Liver (tissue), 9 donors: ENCODE data around the gene SH3PXD2A. TPM values are rescaled to one million over a fixed set of nuclear protein-coding genes. Genes with fewer than 3 reads are reported as not detected.

ENCODE experiments used
- DNase-seq: peaks from one replicate; pipeline ENCODE4 v3.0.0-alpha.2; 2017; ENCODE audit warnings: low spot score
- H3K27ac ChIP-seq, 2 donors: one replicate each; pipeline ENCODE4 v1.7.0; 2013; ENCODE audit warnings: inconsistent platforms in 2 of 2, low read length in 2 of 2, control low read depth in 1 of 2, low read depth in 1 of 2, mild to moderate bottlenecking in 1 of 2
- H3K27me3 ChIP-seq, 4 donors: one replicate each; pipeline versions ENCODE4 v1.6.1 to v1.7.0; 2013; ENCODE audit warnings: low read length in 3 of 4, inconsistent platforms in 1 of 4, mild to moderate bottlenecking in 1 of 4, moderate library complexity in 1 of 4; ENCODE audit not compliant: control insufficient read depth in 4 of 4, insufficient read depth in 4 of 4
- H3K36me3 ChIP-seq, 4 donors: one replicate each; pipeline versions ENCODE4 v1.6.1 to v1.7.0; 2013; ENCODE audit warnings: low read length in 3 of 4, mild to moderate bottlenecking in 3 of 4, low read depth in 1 of 4, moderate library complexity in 1 of 4; ENCODE audit not compliant: control insufficient read depth in 4 of 4, insufficient read depth in 3 of 4
- H3K4me1 ChIP-seq, 4 donors: one replicate each; pipeline versions ENCODE4 v1.6.1 to v1.7.0; 2013; ENCODE audit warnings: low read length in 3 of 4, mild to moderate bottlenecking in 3 of 4, moderate library complexity in 1 of 4; ENCODE audit not compliant: control insufficient read depth in 4 of 4, insufficient read depth in 4 of 4
- H3K4me3 ChIP-seq, 3 donors: one replicate each; pipeline versions ENCODE4 v1.6.1 to v1.7.0; 2013; ENCODE audit warnings: low read length in 3 of 3, control low read depth in 1 of 3, low read depth in 1 of 3, mild to moderate bottlenecking in 1 of 3
- H3K9ac ChIP-seq, 2 donors: one replicate each; pipeline ENCODE4 v1.7.0; 2013; ENCODE audit warnings: low read length in 2 of 2, mild to moderate bottlenecking in 2 of 2, moderate library complexity in 2 of 2, control low read depth in 1 of 2, low read depth in 1 of 2
- H3K9me3 ChIP-seq, 4 donors: one replicate each; pipeline versions ENCODE4 v1.6.1 to v1.7.0; 2013; ENCODE audit warnings: low read length in 3 of 4; ENCODE audit not compliant: control insufficient read depth in 4 of 4
- EGR1 ChIP-seq, 2 donors: IDR thresholded peaks; 2 replicates each; pipeline ENCODE4 v1.6.1; 2016 to 2018; ENCODE audit warnings: antibody characterized with exemption in 2 of 2, low read depth in 2 of 2
- FOXA1 ChIP-seq: IDR thresholded peaks from 2 replicates; pipeline ENCODE4 v1.6.1; 2016; ENCODE audit warnings: antibody characterized with exemption
- FOXA2 ChIP-seq: IDR thresholded peaks from 2 replicates; pipeline ENCODE4 v1.6.1; 2016; ENCODE audit warnings: antibody characterized with exemption
- GABPA ChIP-seq, 2 donors: IDR thresholded peaks in 1 of 2; conservative IDR thresholded peaks in 1 of 2; 2 replicates each; pipeline ENCODE4 v1.6.1; 2016; ENCODE audit warnings: antibody characterized with exemption in 2 of 2, mild to moderate bottlenecking in 1 of 2, moderate library complexity in 1 of 2
- HNF4A ChIP-seq, 2 donors: conservative IDR thresholded peaks; 2 replicates each; pipeline ENCODE4 v1.6.1; 2016; ENCODE audit warnings: antibody characterized with exemption in 2 of 2, mild to moderate bottlenecking in 2 of 2
- HNF4G ChIP-seq: IDR thresholded peaks from 2 replicates; pipeline ENCODE4 v1.6.1; 2016; ENCODE audit warnings: antibody characterized with exemption
- JUND ChIP-seq, 2 donors: IDR thresholded peaks; 2 replicates each; pipeline ENCODE4 v1.6.1; 2016; ENCODE audit warnings: antibody characterized with exemption in 2 of 2
- NR2F2 ChIP-seq: IDR thresholded peaks from 2 replicates; pipeline ENCODE4 v1.6.1; 2016; ENCODE audit warnings: antibody characterized with exemption
- RAD21 ChIP-seq, 2 donors: IDR thresholded peaks; 2 replicates each; pipeline ENCODE4 v1.6.1; 2016; ENCODE audit warnings: antibody characterized with exemption in 2 of 2, mild to moderate bottlenecking in 2 of 2
- REST ChIP-seq: IDR thresholded peaks from 2 replicates; pipeline ENCODE4 v1.6.1; 2016; ENCODE audit warnings: antibody characterized with exemption, mild to moderate bottlenecking
- RXRA ChIP-seq, 2 donors: IDR thresholded peaks; 2 replicates each; pipeline ENCODE4 v1.6.1; 2017 to 2018; ENCODE audit warnings: antibody characterized with exemption in 2 of 2, mild to moderate bottlenecking in 1 of 2
- SP1 ChIP-seq: IDR thresholded peaks from 2 replicates; pipeline ENCODE4 v1.6.1; 2018; ENCODE audit warnings: antibody characterized with exemption, mild to moderate bottlenecking
- TAF1 ChIP-seq: conservative IDR thresholded peaks from 2 replicates; pipeline ENCODE4 v1.6.1; 2016; ENCODE audit warnings: antibody characterized with exemption, mild to moderate bottlenecking
- YY1 ChIP-seq: IDR thresholded peaks from 2 replicates; pipeline ENCODE4 v1.6.1; 2016; ENCODE audit warnings: antibody characterized with exemption, mild to moderate bottlenecking
- WGBS: extraction: QIAGEN DNeasy Blood & Tissue Kit; methylation state at CpG from one replicate; pipeline ENCODE4 v1.1.7; 2013; 5-methylcytosine and 5-hydroxymethylcytosine counted together
- polyA plus RNA-seq, 2 donors: library from polyadenylated mRNA; stranded (reverse) in 1 of 2; unstranded in 1 of 2; fragments of 200-250 nt in 1 of 2; fragments of >200 nt in 1 of 2; fragmentation: Nextera tagmentation in 1 of 2; extraction: Ambion mirVana in 1 of 2; gene quantifications; one replicate each; pipeline versions ENCODE4 v1.2.1 to v1.2.3, GENCODE V29; 2013 to 2015
- total RNA-seq, 2 donors: library from RNA; depleted of rRNA; stranded (reverse); fragments of >200 nt; gene quantifications; one replicate each; pipeline ENCODE4 v1.2.3, GENCODE V29; 2014
- TF ChIP-seq, protein P1 (sequence below): IDR thresholded peaks from 2 replicates; pipeline ENCODE4 v1.6.1; 2016; ENCODE audit warnings: antibody characterized with exemption
- TF ChIP-seq, protein P2 (sequence below): IDR thresholded peaks from 2 replicates; pipeline ENCODE4 v1.6.1; 2016; ENCODE audit warnings: antibody characterized with exemption
- TF ChIP-seq, protein P3 (sequence below): fragments of 150-350 bp; IDR thresholded peaks from 2 replicates; pipeline ENCODE4 v1.5.1; 2017; ENCODE audit warnings: improper control_type of control experiment, low read depth, low read length; ENCODE audit not compliant: missing input control
- TF ChIP-seq, protein P4 (sequence below): IDR thresholded peaks from 2 replicates; pipeline ENCODE4 v1.6.1; 2016; ENCODE audit warnings: antibody characterized with exemption
- donor health status: healthy.
- donor health status: healthy.
- donor health status: healthy.
- donor health status: healthy.
- donor health status: healthy.

Gene SH3PXD2A
- total and polyA plus RNA-seq, 4 donors, result 0.82 to 5.5 (median 3.9) TPM

GRCh38 chr10:103546401-103546800 lies 309.0 kb downstream of the SH3PXD2A start:
- peaks cover 4 to 32% (median 20%) of the 10 kb centered on the region in 4 donors for H3K4me1 ChIP-seq
- H3K36me3 ChIP-seq, result no peaks in the 10 kb centered on the region
- H3K9me3 ChIP-seq, result no peaks in the 10 kb centered on the region
- WGBS, result 73% methylated on average over 1 of the region's 1 CpG
- DNase-seq, result no peak
- H3K4me3 ChIP-seq, result no peak overlapping the region
- H3K27ac ChIP-seq, result peak overlapping the region in 1 of 2 donors; percentile 52
- TF ChIP-seq YY1 (no peak), JUND (IDR thresholded peaks at IDR 0.05) (no peak), GABPA (IDR thresholded peaks at IDR 0.05 in 1 of 2, conservative IDR thresholded peaks at IDR 0.05 in 1 of 2) (no peak), HNF4G (no peak), HNF4A (conservative IDR thresholded peaks at IDR 0.05) (no peak), FOXA2 (no peak), TAF1 (no peak), NR2F2 (no peak)
- TF ChIP-seq, protein P1, sequence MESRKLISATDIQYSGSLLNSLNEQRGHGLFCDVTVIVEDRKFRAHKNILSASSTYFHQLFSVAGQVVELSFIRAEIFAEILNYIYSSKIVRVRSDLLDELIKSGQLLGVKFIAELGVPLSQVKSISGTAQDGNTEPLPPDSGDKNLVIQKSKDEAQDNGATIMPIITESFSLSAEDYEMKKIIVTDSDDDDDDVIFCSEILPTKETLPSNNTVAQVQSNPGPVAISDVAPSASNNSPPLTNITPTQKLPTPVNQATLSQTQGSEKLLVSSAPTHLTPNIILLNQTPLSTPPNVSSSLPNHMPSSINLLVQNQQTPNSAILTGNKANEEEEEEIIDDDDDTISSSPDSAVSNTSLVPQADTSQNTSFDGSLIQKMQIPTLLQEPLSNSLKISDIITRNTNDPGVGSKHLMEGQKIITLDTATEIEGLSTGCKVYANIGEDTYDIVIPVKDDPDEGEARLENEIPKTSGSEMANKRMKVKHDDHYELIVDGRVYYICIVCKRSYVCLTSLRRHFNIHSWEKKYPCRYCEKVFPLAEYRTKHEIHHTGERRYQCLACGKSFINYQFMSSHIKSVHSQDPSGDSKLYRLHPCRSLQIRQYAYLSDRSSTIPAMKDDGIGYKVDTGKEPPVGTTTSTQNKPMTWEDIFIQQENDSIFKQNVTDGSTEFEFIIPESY, result no peak
- TF ChIP-seq, protein P2, sequence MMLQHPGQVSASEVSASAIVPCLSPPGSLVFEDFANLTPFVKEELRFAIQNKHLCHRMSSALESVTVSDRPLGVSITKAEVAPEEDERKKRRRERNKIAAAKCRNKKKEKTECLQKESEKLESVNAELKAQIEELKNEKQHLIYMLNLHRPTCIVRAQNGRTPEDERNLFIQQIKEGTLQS, result no peak
- TF ChIP-seq, protein P3, sequence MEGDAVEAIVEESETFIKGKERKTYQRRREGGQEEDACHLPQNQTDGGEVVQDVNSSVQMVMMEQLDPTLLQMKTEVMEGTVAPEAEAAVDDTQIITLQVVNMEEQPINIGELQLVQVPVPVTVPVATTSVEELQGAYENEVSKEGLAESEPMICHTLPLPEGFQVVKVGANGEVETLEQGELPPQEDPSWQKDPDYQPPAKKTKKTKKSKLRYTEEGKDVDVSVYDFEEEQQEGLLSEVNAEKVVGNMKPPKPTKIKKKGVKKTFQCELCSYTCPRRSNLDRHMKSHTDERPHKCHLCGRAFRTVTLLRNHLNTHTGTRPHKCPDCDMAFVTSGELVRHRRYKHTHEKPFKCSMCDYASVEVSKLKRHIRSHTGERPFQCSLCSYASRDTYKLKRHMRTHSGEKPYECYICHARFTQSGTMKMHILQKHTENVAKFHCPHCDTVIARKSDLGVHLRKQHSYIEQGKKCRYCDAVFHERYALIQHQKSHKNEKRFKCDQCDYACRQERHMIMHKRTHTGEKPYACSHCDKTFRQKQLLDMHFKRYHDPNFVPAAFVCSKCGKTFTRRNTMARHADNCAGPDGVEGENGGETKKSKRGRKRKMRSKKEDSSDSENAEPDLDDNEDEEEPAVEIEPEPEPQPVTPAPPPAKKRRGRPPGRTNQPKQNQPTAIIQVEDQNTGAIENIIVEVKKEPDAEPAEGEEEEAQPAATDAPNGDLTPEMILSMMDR, result no peak
- no peak overlapping the region for H3K9ac ChIP-seq
- no peaks in the 10 kb centered on the region for H3K27me3 ChIP-seq

DNA sequence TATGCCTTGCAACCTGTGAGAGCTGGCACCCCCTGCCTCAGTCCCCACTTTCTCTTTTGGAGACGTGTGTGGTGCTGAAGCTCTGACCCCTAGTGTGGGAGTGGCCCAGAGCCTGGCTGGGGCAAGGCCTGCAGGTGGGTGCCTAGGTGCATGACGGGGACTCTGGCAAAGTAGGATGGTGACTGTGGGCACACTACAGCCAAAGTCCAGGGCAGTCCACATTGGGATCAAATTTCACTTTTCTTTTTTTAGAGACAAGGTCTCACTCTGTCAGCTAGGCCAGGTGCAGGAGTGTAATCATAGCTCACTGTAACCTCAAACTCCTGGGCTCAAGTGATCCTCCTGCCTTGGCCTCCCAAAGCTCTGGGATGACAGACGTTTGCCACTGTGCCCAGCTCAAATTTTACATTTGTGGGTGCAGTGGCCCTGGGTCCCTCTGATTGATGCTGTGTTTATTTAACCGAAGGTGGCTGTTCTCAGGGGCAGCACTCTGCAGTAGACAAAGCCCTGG lies 309.6 kb downstream of the SH3PXD2A start:
- no peaks in the 10 kb centered on the region for H3K36me3 ChIP-seq
- no peak overlapping the region for H3K4me3 ChIP-seq
- H3K4me1 ChIP-seq, result peaks cover 4 to 32% (median 20%) of the 10 kb centered on the region in 4 donors
- TF ChIP-seq EGR1 (IDR thresholded peaks at IDR 0.05; ENCODE audit: low read depth in 2 of 2) (no peak), HNF4G (peak; percentile 71), REST (peak; percentile 66), JUND (IDR thresholded peaks at IDR 0.05) (no peak), RAD21 (IDR thresholded peaks at IDR 0.05) (peak in 1 of 2 donors; percentile 27), RXRA (IDR thresholded peaks at IDR 0.05) (peak; percentile 73 to 88), GABPA (IDR thresholded peaks at IDR 0.05 in 1 of 2, conservative IDR thresholded peaks at IDR 0.05 in 1 of 2) (no peak), HNF4A (conservative IDR thresholded peaks at IDR 0.05) (peak; percentile 98), FOXA1 (no peak), TAF1 (no peak), FOXA2 (no peak), SP1 (peak; percentile 96), NR2F2 (no peak), YY1 (no peak)
- TF ChIP-seq, protein P3, result no peak
- TF ChIP-seq, protein P4, sequence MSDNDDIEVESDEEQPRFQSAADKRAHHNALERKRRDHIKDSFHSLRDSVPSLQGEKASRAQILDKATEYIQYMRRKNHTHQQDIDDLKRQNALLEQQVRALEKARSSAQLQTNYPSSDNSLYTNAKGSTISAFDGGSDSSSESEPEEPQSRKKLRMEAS, result no peak
- TF ChIP-seq, protein P2, result no peak
- TF ChIP-seq, protein P1, result no peak
- DNase-seq, result peak; percentile 26
- no peak overlapping the region for H3K9ac ChIP-seq
- 54% methylated on average over 4 of the region's 4 CpGs for WGBS
- peak overlapping the region; percentile 49 to 79 for H3K27ac ChIP-seq
- H3K9me3 ChIP-seq, result no peaks in the 10 kb centered on the region
- no peaks in the 10 kb centered on the region for H3K27me3 ChIP-seq
